Progenitor cell of endocrine pancreas (in vitro differentiated cells): ENCODE measurements around the gene C3orf38. TPM values are rescaled to one million over a fixed set of nuclear protein-coding genes. Genes with fewer than 3 reads are reported as not detected.

Experiments used
- DNase-seq: peaks from one replicate; pipeline ENCODE4 v3.0.0; 2021; ENCODE audit warnings: low spot score; ENCODE audit not compliant: unreplicated experiment
- H3K27ac Mint-ChIP-seq: 2 replicates; pipeline ENCODE4 v1.8.0; 2021; ENCODE audit warnings: mild to moderate bottlenecking, moderate library complexity, mixed read lengths
- H3K27me3 Mint-ChIP-seq: 2 replicates; pipeline ENCODE4 v1.8.0; 2021; ENCODE audit warnings: mixed read lengths
- H3K36me3 Mint-ChIP-seq: 2 replicates; pipeline ENCODE4 v1.8.0; 2022; ENCODE audit warnings: mixed read lengths; ENCODE audit not compliant: insufficient read depth
- H3K4me1 Mint-ChIP-seq: 2 replicates; pipeline ENCODE4 v1.8.0; 2021; ENCODE audit warnings: low read depth, mixed read lengths
- H3K4me3 Mint-ChIP-seq: 2 replicates; pipeline ENCODE4 v1.8.0; 2021; ENCODE audit warnings: low read depth, mild to moderate bottlenecking, moderate library complexity, mixed read lengths
- H3K9me3 Mint-ChIP-seq: 2 replicates; pipeline ENCODE4 v1.8.0; 2021; ENCODE audit warnings: low read depth, mixed read lengths
- CTCF ChIP-seq: fragments of 200-600 bp; sonication (generic); IDR thresholded peaks from one replicate; pipeline ENCODE4 v1.5.0; 2021; ENCODE audit warnings: antibody characterized with exemption, mild to moderate bottlenecking; ENCODE audit not compliant: unreplicated experiment
- total RNA-seq: library from RNA; stranded (reverse); gene quantifications from 2 replicates; pipeline ENCODE4 v1.2.1, GENCODE V29; 2021

The C3orf38 gene
- total RNA-seq, 1 donor from 2014 or later: 35.4 TPM

- no peak for DNase-seq
- H3K4me3 Mint-ChIP-seq: no peak overlapping the region
- no peaks in the 10 kb centered on the region for H3K27me3 Mint-ChIP-seq
- H3K9me3 Mint-ChIP-seq: no peaks in the 10 kb centered on the region
- no peaks in the 10 kb centered on the region for H3K4me1 Mint-ChIP-seq
- H3K27ac Mint-ChIP-seq: no peak overlapping the region
- no peaks in the 10 kb centered on the region for H3K36me3 Mint-ChIP-seq
- no peak for TF ChIP-seq CTCF
These were observed 39.6 kb downstream of the C3orf38 start for GRCh38 chr3:88189361-88189810.

- H3K27me3 Mint-ChIP-seq: no peaks in the 10 kb centered on the region
- no peaks in the 10 kb centered on the region for H3K9me3 Mint-ChIP-seq
- no peaks in the 10 kb centered on the region for H3K4me1 Mint-ChIP-seq
- no peaks in the 10 kb centered on the region for H3K36me3 Mint-ChIP-seq
- TF ChIP-seq CTCF: no peak
- no peak for DNase-seq
- H3K27ac Mint-ChIP-seq: no peak overlapping the region
- no peak overlapping the region for H3K4me3 Mint-ChIP-seq
These were observed 42.2 kb downstream of the C3orf38 start for GRCh38 chr3:88191872-88192409.

DNA sequence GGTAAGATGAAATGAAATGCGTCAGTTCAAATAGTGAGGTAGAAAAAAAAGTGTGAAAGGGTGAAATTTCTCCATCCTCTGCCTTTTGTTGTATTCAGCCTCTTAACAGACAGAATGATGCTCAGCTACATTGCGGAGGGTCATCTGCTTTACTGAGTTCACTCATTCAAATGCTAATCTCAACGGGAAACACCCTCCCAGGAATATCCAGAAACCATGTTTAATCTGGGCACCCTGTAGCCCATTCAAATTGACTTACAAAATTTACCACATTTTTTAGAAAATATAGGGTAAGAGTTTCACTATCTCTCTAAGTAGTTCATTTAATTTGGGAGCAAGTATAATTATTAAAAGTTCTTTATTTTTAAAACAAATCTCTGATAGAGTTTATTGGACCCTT is 42.9 kb downstream of the C3orf38 start:
- Mint-ChIP-seq H3K27me3 (no peaks in the 10 kb centered on the region), H3K4me1 (no peaks in the 10 kb centered on the region), H3K4me3 (no peak overlapping the region), H3K9me3 (no peaks in the 10 kb centered on the region), H3K36me3 (no peaks in the 10 kb centered on the region), H3K27ac (no peak overlapping the region)
- no peak for DNase-seq
- no peak for TF ChIP-seq CTCF

DNA sequence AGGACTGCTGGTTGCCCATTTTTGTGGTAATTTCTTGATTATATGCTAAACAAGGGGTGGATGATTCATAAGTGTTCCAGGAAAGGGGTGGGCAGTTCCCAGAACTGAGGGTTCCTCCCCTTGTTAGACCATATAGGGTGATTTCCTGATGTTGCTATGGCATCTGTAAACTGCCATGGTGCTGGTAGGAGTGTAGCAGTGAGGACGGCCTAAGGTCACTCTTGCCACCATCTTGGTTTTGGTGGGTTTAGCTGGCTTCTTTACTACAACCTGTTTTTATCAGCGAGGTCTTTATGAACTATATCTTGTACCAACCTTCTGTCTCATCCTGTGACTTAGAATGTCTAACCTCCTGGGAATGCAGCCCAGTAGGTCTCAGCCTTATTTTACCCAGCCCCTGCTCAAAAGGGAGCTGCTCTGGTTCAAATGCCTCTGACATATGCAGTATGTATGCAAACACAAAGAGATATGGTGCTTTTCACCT is 46.2 kb downstream of the C3orf38 start:
- Mint-ChIP-seq H3K4me1 (no peaks in the 10 kb centered on the region), H3K27ac (no peak overlapping the region), H3K27me3 (no peaks in the 10 kb centered on the region), H3K9me3 (no peaks in the 10 kb centered on the region), H3K36me3 (no peaks in the 10 kb centered on the region), H3K4me3 (no peak overlapping the region)
- no peak for DNase-seq
- no peak for TF ChIP-seq CTCF

- Mint-ChIP-seq H3K27me3 (no peaks in the 10 kb centered on the region), H3K9me3 (no peaks in the 10 kb centered on the region), H3K4me1 (no peaks in the 10 kb centered on the region), H3K36me3 (no peaks in the 10 kb centered on the region), H3K27ac (no peak overlapping the region), H3K4me3 (no peak overlapping the region)
- TF ChIP-seq CTCF: no peak
- no peak for DNase-seq
These were observed 48.4 kb downstream of the C3orf38 start for GRCh38 chr3:88198121-88198520.
